ENCODE measurements around the gene EXOSC2. TPM values are rescaled to one million over a fixed set of nuclear protein-coding genes. Genes with fewer than 3 reads are reported as not detected.
A peak's percentile ranks its signal among the peaks of the same experiment; 100 is the strongest.

Gene EXOSC2
- total RNA-seq, 1 experiment from 2014 or later = 71.5 TPM

GRCh38 chr9:130743656-130744055 lies 50.1 kb downstream of the EXOSC2 start (continued):
- no peak for TF ChIP-seq CTCF (IDR thresholded peaks at IDR 0.05 in 2 of 3, conservative IDR thresholded peaks at IDR 0.05 in 1 of 3; ENCODE audit: borderline replicate concordance in 1 of 3, insufficient read depth in 1 of 3, low read depth in 2 of 3, low read length in 2 of 3)

DNA sequence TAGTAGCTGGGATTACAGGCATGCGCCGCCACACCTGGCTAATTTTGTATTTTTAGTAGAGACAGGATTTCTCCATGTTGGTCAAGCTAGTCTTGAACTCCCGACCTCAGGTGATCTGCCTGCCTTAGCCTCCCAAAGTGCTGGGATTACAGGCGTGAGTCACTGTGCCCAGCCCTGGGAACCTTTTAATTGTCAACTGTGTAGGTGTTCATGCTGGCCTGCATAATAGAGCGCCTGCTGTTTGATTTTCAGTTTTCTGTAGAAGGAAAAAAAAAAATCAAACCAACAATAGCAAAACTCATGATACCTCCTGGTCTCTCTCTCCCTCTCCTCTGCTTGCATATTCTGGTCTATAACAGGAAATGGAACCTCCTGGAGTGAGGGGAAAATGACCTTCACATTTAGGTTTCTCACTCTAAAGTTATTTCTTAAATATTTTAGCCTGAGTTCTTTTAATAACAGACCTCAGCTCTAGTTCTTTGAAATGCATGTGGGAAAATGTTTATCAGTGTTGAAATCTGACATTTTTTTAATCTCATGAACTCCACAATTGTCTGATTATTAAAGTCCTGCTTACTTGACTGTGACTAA lies 51.7 kb downstream of the EXOSC2 start:
- peaks cover 54% of the 10 kb centered on the region for H3K79me2 ChIP-seq (ENCODE audit: insufficient read depth, low read length)
- H3K9me3 ChIP-seq (ENCODE audit: control insufficient read depth in 1 of 2, insufficient read depth in 1 of 2, low read depth in 1 of 2, low read length in 2 of 2) = no peaks in the 10 kb centered on the region
- no TSS peak for BruUV-seq (replicated peaks)
- ChIA-PET POLR2A (no interaction called here), RAD21 (ENCODE audit: low non-redundant PET in 1 of 2, low total read pairs in 2 of 2, uncharacterized antibody in 2 of 2, unreplicated experiment in 2 of 2) (no interaction called here), CTCF (no interaction called here)
- H3K27me3 ChIP-seq (ENCODE audit: insufficient read depth, low read length) = no peaks in the 10 kb centered on the region
- H3K9ac ChIP-seq (ENCODE audit: low read length) = no peak overlapping the region
- no peaks in the 10 kb centered on the region for H3K9me2 ChIP-seq (ENCODE audit: insufficient read depth)
- no peak overlapping the region for H3K4me3 ChIP-seq (replicated peaks in 1 of 2; ENCODE audit: low read depth in 1 of 2, low read length in 2 of 2)
- intact Hi-C loops (cut with micrococcal nuclease) = no loop called here
- no peak for DNase-seq (ENCODE audit: low read depth, low spot score)
- peak overlapping the region; percentile 20 for H3K4me2 ChIP-seq (ENCODE audit: low read length)
- H3K36me3 ChIP-seq (ENCODE audit: control insufficient read depth in 1 of 2, insufficient read depth in 2 of 2, low read length in 2 of 2) = no peaks in the 10 kb centered on the region
- 0 out of 2 replicates have a peak, but pooled peaks have one; percentile 33 for ATAC-seq
- H4K20me1 ChIP-seq (ENCODE audit: insufficient read depth) = no peaks in the 10 kb centered on the region
- peaks cover 17 to 29% of the 10 kb centered on the region in 2 experiments for H3K4me1 ChIP-seq (ENCODE audit: control insufficient read depth in 1 of 2, insufficient read depth in 2 of 2, low read length in 2 of 2)
- TF ChIP-seq CEBPB (IDR thresholded peaks at IDR 0.05; ENCODE audit: low read depth) (no peak), FOSL1 (IDR thresholded peaks at IDR 0.05; ENCODE audit: low read depth) (0 out of 2 replicates have a peak, but pooled peaks have one; percentile 12), RAD21 (IDR thresholded peaks at IDR 0.05; ENCODE audit: low read depth) (no peak)
- no peak overlapping the region for H3K27ac ChIP-seq (ENCODE audit: low read depth, low read length)
- H2AFZ ChIP-seq (ENCODE audit: low read depth, low read length, poor library complexity, severe bottlenecking) = no peak overlapping the region

- Histone ChIP-seq H4K20me1 (ENCODE audit: insufficient read depth) (no peaks in the 10 kb centered on the region), H3K27me3 (ENCODE audit: insufficient read depth, low read length) (no peaks in the 10 kb centered on the region), H3K9ac (ENCODE audit: low read length) (no peak overlapping the region), H3K79me2 (ENCODE audit: insufficient read depth, low read length) (peaks cover 49% of the 10 kb centered on the region), H3K9me3 (ENCODE audit: control insufficient read depth in 1 of 2, insufficient read depth in 1 of 2, low read depth in 1 of 2, low read length in 2 of 2) (no peaks in the 10 kb centered on the region), H3K4me1 (ENCODE audit: control insufficient read depth in 1 of 2, insufficient read depth in 2 of 2, low read length in 2 of 2) (peaks cover 17 to 29% of the 10 kb centered on the region in 2 experiments), H3K4me2 (ENCODE audit: low read length) (peak overlapping the region; percentile 20), H3K27ac (ENCODE audit: low read depth, low read length) (no peak overlapping the region), H3K9me2 (ENCODE audit: insufficient read depth) (no peaks in the 10 kb centered on the region), H3K36me3 (ENCODE audit: control insufficient read depth in 1 of 2, insufficient read depth in 2 of 2, low read length in 2 of 2) (no peaks in the 10 kb centered on the region), H3K4me3 (replicated peaks in 1 of 2; ENCODE audit: low read depth in 1 of 2, low read length in 2 of 2) (no peak overlapping the region), H2AFZ (ENCODE audit: low read depth, low read length, poor library complexity, severe bottlenecking) (no peak overlapping the region)
- ChIA-PET RAD21 (ENCODE audit: low non-redundant PET in 1 of 2, low total read pairs in 2 of 2, uncharacterized antibody in 2 of 2, unreplicated experiment in 2 of 2) (no interaction called here), CTCF (no interaction called here), POLR2A (no interaction called here)
- DNase-seq (ENCODE audit: low read depth, low spot score) = no peak
- ATAC-seq = no peak
- intact Hi-C loops (cut with micrococcal nuclease) = no loop called here
- no TSS peak for BruUV-seq (replicated peaks)
- TF ChIP-seq ZFX (IDR thresholded peaks at IDR 0.05) = no peak
- TF ChIP-seq EZH2 (IDR thresholded peaks at IDR 0.05) = no peak
- no peak for TF ChIP-seq ELF1 (IDR thresholded peaks at IDR 0.05; ENCODE audit: borderline replicate concordance, low read depth)
- no peak for TF ChIP-seq EZH2phosphoT487 (IDR thresholded peaks at IDR 0.05; ENCODE audit: borderline replicate concordance)
- TF ChIP-seq POLR2AphosphoS5 (IDR thresholded peaks at IDR 0.05; ENCODE audit: low read depth, low read length) = no peak
- no peak for TF ChIP-seq RAD21 (IDR thresholded peaks at IDR 0.05; ENCODE audit: low read depth)
- no peak for TF ChIP-seq ZBTB33 (IDR thresholded peaks at IDR 0.05; ENCODE audit: extremely low read depth, insufficient replicate concordance, low read length)
- TF ChIP-seq FOSL1 (IDR thresholded peaks at IDR 0.05; ENCODE audit: low read depth) = no peak
- TF ChIP-seq, protein P1, sequence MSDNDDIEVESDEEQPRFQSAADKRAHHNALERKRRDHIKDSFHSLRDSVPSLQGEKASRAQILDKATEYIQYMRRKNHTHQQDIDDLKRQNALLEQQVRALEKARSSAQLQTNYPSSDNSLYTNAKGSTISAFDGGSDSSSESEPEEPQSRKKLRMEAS (IDR thresholded peaks at IDR 0.05) = no peak
- no peak for TF ChIP-seq SIN3A (IDR thresholded peaks at IDR 0.05; ENCODE audit: low read depth)
- TF ChIP-seq EGR1 (IDR thresholded peaks at IDR 0.05; ENCODE audit: low read depth) = no peak
- TF ChIP-seq, protein P2, sequence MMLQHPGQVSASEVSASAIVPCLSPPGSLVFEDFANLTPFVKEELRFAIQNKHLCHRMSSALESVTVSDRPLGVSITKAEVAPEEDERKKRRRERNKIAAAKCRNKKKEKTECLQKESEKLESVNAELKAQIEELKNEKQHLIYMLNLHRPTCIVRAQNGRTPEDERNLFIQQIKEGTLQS (IDR thresholded peaks at IDR 0.05) = no peak
- no peak for TF ChIP-seq JUND (IDR thresholded peaks at IDR 0.05)
Observed at GRCh38 chr9:130745829-130746228, 52.2 kb downstream of the EXOSC2 start.
